Activated CD4-positive, alpha-beta T cell treated with anti-CD3 and anti-CD28 coated beads, Interleukin-10, Interleukin-2, amounts not matched to agents 100 ng/mL and 50 ng/mL, durations not matched to agents 16 hours and 8 hours (primary cell): ENCODE measurements around the gene SHISA9.
"Not testable (repeated sequence)": the region's sequence is repeated elsewhere in the genome, so short reads cannot be mapped to it uniquely, and the experiment has no call there.

Experiments used
- DNase-seq: peaks from one replicate; pipeline ENCODE4 v3.0.0-alpha.2; 2020

SHISA9 gene

DNA sequence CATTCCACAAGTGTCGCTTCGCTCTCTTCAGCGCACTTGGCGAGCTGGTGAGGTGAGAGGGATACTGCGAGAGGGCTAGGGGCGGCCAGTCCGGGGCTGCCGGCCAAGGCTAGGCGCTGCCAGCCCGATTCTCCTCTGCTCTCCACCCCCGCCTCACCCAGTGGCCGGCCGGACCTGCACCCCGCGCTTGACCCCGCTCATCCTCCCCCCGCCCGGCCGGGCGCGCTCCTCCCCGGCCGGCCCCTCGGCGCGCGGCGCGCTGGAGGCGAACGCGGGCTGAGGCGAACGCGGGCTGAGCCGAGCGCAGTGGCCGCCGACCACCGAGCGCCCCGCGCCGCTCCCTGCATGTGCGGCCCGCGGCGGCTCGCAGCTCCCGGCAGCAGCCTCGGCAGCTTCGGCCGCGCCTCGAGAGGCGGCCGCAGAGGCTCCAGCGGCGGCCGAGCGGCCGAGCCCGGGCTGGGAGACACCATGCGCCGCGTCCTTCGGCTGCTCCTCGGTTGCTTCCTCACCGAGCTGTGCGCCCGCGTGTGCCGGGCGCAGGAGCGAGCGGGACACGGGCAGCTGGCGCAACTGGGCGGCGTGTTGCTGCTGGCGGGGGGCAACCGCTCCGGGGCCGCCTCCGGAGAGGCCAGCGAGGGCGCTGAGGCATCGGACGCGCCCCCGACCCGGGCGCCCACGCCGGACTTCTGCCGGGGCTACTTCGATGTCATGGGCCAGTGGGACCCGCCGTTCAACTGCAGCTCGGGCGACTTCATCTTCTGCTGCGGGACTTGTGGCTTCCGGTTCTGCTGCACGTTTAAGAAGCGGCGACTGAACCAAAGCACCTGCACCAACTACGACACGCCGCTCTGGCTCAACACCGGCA lies at the start of gene SHISA9:
Gene SHISA9, plus strand, starts transcription at position 2 of the 865 bp plus-strand sequence.
- no peak for DNase-seq

GRCh38 chr16:12853972-12854371 lies 47.4 kb upstream of the SHISA9 start:
- no peak for DNase-seq

- DNase-seq: not testable (repeated sequence)
Measured at GRCh38 chr16:12857435-12857834, 44.0 kb upstream of the SHISA9 start.

DNA sequence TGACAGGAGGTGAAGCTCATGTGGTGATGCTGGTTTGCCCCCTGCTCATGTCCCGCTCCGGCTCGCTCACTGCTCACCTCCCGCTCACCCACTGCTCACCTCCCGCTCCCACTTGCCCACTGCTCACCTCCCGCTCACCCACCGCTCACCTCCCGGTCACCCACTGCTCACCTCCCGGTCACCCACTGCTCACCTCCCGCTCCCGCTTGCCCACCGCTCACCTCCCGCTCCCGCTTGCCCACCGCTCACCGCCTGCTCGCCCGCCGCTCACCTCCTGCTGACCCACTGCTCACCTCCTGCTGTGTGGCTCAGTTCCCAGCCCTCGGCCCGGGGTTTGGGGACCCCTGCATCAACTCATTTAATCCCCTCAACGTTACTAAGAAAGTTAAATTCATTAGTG lies 39.1 kb upstream of the SHISA9 start:
- no peak for DNase-seq

GRCh38 chr16:12862941-12863340 lies 38.5 kb upstream of the SHISA9 start:
- DNase-seq: no peak

GRCh38 chr16:12866981-12867551 lies 34.3 kb upstream of the SHISA9 start:
- DNase-seq: no peak

DNA sequence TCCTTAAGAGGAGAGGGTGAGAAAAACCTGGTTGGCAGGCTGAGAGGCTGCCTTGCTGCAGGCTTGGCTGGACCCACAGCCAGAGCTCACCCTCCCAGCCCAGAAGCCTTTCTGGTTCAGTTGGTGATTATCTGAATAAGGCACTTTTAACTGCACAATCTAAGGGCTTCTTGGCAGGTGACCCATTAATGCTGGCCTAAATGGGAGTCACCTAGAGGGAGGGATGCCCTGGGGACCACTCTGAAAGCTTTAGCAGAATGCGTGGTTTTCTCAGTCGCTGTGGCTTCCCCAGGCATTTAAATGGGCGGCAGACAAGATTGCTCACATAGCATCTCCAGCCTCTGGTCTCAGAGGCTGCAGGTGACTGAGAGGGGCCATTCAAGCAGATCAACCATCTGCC lies 33.2 kb upstream of the SHISA9 start:
- DNase-seq: no peak

- DNase-seq: no peak
Measured at GRCh38 chr16:12868788-12869187, 32.6 kb upstream of the SHISA9 start.

DNA sequence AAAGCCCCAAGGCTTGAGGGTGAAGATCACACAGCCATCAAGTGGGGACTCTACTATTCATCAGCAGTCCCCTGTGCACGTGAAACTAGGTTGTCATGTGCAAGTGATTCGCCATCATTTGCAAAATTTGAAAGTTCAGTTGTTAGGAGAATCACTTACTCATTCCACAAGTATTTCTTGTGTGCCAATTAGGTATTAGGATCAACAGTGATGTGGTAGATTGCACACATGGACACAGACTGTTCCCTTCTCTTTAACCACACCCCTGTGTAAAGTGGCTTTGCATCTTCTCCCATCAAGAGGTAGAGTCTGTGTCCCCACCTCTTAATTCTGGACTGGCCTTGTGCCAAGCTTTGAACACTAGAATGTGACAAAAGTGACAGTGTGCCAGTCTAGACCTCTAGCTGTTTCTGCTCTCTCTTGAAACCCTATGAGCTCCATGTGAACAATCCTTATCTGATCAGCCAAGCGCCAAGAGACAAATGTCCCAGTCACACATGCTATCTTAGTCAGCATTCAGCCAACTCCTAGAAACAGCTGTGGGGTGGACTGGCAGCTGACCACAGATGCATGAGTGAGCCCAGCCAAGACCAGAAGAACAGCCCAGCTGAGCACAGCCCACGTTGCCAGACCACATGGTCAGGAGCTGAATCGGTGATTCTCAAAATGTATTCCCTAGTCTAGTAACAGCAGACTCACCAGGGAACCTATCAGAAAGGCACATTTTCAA lies 31.5 kb upstream of the SHISA9 start:
- DNase-seq: no peak

GRCh38 chr16:12871784-12872183 lies 29.6 kb upstream of the SHISA9 start:
- no peak for DNase-seq

- no peak for DNase-seq
Measured at GRCh38 chr16:12874186-12874585, 27.2 kb upstream of the SHISA9 start.

- no peak for DNase-seq
Measured at GRCh38 chr16:12876778-12877177, 24.6 kb upstream of the SHISA9 start.

DNA sequence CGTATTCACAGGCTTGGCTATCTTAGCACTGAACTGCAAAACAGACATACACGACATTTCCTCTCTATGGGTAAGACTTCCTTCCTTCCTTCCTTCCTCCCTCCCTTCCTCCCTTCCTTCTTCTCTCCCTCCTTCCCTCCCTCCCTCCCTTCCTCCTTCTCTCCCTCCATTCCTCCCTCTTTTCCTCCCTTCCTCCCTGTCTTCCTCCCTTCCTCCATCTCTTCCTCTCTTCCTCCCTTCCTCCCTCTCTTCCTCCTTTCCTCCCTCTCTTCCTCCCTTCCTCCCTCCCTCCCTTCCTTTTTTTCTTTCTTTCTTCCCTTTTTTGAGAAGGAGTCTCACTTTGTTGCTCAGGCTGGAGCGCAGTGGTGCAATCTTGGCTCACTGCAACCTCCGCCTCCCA lies 22.4 kb upstream of the SHISA9 start:
- DNase-seq: no peak

DNA sequence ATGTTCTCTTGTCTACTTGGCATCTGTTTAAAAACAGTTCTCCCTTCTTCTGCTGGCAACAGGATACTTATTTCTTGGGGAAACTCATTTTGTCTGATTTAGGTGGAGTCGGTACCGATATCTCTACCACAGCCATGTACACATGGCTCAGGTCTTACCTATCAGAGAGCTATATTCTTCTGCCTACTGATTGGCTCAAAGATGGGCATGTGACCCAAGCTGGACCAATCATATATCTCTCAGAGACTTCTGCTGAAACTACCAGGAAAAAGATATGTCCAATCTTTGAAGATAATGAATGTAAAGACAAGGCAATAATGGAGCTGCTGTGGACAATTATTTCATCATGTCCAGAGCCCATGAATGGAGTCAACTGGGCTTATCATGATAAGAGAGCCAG lies 21.6 kb upstream of the SHISA9 start:
- no peak for DNase-seq

DNA sequence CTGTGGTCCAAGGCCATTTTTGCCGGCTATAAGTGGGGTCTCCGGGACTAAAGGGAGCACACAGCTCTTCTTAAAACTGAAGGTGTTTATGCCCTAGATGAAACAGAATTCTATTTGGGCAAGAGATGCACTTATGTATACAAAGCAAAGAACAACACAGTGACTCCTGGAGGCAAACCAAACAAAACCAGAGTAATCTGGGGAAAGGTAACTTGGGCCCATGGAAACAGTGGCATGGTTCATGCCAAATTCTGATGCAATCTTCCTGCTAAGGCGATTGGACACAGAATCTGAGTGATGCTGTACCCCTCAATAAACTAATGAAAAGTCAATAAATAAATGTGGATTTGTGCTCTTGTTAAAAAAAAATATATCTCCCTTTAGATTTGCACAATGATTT lies 20.2 kb upstream of the SHISA9 start:
- no peak for DNase-seq

- no peak for DNase-seq
Measured at GRCh38 chr16:12881740-12882139, 19.7 kb upstream of the SHISA9 start.

DNA sequence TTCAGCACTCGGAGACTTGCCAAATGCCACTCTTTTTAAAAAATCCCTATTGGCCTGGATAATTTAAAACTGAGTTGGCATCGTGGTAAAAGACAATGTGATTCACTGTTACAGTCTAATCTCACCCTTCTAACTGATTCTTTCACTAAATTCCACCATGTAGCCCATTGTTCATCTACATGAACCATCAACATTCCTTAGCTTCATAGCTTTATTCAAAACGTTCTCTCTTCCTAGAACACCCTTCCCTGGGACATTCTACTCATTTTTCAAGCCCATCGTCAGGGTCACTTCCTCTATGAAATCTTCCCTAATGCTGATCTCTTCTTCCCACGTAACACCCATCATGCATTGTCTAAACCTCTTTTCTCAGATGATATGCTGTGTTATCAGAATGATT lies 15.7 kb upstream of the SHISA9 start:
- no peak for DNase-seq

DNA sequence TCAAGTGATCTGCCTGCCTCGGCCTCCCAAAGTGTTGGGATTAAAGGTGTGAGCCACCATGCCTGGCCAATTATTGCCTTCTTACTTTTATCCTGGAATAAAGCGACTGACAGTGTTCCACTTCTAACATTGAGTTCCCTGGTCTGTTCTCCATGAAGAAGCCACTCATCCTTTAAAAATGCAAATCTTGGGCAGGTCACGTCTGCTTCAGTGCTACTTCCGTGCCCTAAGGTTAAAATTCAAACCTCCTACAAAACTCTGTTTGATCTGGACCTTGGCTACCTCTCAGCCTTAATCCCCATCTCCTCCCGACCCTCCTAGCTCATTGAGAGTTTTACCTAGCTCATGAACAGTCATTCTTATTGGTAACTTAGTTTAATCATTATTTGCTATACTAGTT lies 9.6 kb upstream of the SHISA9 start:
- no peak for DNase-seq

GRCh38 chr16:12893050-12893750 lies 8.2 kb upstream of the SHISA9 start:
- DNase-seq: no peak

GRCh38 chr16:12896562-12896961 lies 4.8 kb upstream of the SHISA9 start:
- DNase-seq: peak; percentile 48

GRCh38 chr16:12898551-12898950 lies 2.8 kb upstream of the SHISA9 start:
- DNase-seq: no peak

GRCh38 chr16:12899529-12900143 lies 1.8 kb upstream of the SHISA9 start:
- no peak for DNase-seq

GRCh38 chr16:12900156-12900555 lies 1.2 kb upstream of the SHISA9 start:
- DNase-seq: no peak
